Measurements from ENCODE around the gene SUPT3H. TPM values are rescaled to one million over a fixed set of nuclear protein-coding genes. Genes with fewer than 3 reads are reported as not detected.
"Not testable (repeated sequence)": the region's sequence is repeated elsewhere in the genome, so short reads cannot be mapped to it uniquely, and the experiment has no call there.

Gene SUPT3H
- total and polyA plus RNA-seq, 9 donors: 10.3 to 23.1 (median 16.2) TPM

DNA sequence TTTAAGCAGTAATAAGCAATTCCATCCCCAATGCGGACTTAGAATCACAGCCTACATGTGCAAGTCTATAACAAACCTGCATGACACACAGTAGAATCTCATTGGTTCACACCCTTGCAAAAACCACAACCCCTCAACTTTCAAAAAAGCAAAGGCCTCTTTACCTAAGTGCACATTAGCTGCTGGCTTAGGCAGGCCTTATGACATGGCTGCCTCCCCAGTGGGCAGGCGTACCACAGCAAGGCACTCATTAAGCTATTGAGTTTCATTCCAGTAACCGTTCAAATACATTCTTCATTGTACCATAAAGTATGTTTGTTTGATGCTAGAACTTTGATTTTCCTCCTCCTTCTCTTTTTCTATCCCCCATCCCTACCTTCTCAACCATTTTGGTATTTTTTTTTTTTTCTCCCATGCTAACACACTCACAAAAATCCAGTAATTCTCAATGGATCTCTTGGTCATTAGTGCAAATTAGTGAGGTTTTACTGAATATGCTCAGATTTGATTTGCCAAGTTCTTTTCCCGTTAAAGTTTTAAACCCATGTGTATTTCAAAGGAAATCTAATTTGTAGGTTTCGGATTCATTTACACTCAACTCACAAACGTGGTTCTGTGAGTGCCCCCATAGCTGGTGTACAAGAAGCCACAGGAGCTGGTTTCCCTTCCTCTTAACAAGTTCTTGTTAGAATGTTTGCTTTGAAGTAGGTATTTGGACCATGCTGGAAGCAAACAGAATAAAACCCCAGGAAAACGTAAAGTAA lies 510.0 kb downstream of the SUPT3H start:
- H3K27me3 ChIP-seq: no peaks in the 10 kb centered on the region
- no peak overlapping the region for H3K4me3 ChIP-seq
- no peaks in the 10 kb centered on the region for H3K36me3 ChIP-seq
- intact Hi-C loops (cut with DNase I): no loop called here
- H3K27ac ChIP-seq: no peak overlapping the region
- H3K9me3 ChIP-seq: peaks cover 0 to 7% of the 10 kb centered on the region in 2 donors
- 92 to 94% (median 92%) methylated on average over 7 of the region's 7 CpGs for WGBS, 3 donors
- no peak for DNase-seq
- H3K4me1 ChIP-seq (ENCODE audit: insufficient read depth): no peaks in the 10 kb centered on the region
- TF ChIP-seq POLR2A (IDR thresholded peaks at IDR 0.05) (no peak), EP300 (IDR thresholded peaks at IDR 0.05) (no peak)
- TF ChIP-seq, protein P1, sequence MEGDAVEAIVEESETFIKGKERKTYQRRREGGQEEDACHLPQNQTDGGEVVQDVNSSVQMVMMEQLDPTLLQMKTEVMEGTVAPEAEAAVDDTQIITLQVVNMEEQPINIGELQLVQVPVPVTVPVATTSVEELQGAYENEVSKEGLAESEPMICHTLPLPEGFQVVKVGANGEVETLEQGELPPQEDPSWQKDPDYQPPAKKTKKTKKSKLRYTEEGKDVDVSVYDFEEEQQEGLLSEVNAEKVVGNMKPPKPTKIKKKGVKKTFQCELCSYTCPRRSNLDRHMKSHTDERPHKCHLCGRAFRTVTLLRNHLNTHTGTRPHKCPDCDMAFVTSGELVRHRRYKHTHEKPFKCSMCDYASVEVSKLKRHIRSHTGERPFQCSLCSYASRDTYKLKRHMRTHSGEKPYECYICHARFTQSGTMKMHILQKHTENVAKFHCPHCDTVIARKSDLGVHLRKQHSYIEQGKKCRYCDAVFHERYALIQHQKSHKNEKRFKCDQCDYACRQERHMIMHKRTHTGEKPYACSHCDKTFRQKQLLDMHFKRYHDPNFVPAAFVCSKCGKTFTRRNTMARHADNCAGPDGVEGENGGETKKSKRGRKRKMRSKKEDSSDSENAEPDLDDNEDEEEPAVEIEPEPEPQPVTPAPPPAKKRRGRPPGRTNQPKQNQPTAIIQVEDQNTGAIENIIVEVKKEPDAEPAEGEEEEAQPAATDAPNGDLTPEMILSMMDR (IDR thresholded peaks at IDR 0.05): no peak

DNA sequence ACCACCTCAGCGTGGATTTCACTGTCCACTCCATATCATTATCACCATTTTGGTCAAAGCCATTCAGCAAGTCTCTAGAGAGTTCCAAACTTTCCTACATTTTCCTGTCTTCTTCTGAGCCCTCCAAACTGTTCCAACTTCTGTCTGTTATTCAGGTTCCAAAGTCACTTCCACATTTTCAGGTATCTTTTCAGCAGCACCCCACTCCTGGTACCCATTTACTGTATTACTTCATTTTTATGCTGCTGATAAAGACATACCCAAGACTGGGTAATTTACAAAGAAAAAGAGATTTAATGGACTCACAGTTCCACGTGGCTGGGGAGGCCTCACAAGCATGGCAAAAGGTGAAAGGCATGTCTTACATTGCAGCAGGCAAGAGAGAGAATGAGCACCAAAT lies 512.5 kb downstream of the SUPT3H start:
- H3K9me3 ChIP-seq; DNase-seq; intact Hi-C loops (cut with DNase I); H3K36me3 ChIP-seq; H3K27me3 ChIP-seq; H3K4me3 ChIP-seq; H3K27ac ChIP-seq; H3K4me1 ChIP-seq (ENCODE audit: insufficient read depth): not testable (repeated sequence)
- 77 to 83% (median 80%) methylated on average over 2 of the region's 2 CpGs for WGBS, 3 donors

- 21 to 44% (median 25%) methylated on average over 2 of the region's 2 CpGs for WGBS, 3 donors
- intact Hi-C loops (cut with DNase I): no loop called here
- Histone ChIP-seq H3K4me3 (no peak overlapping the region), H3K27ac (no peak overlapping the region), H3K9me3 (no peaks in the 10 kb centered on the region), H3K36me3 (no peaks in the 10 kb centered on the region), H3K27me3 (no peaks in the 10 kb centered on the region), H3K4me1 (ENCODE audit: insufficient read depth) (peaks cover 2% of the 10 kb centered on the region)
- DNase-seq: no peak
- no peak for TF ChIP-seq POLR2A (IDR thresholded peaks at IDR 0.05)
- TF ChIP-seq, protein P1 (IDR thresholded peaks at IDR 0.05): no peak
Measured at GRCh38 chr6:44859901-44860410, 517.8 kb downstream of the SUPT3H start.

- no peaks in the 10 kb centered on the region for H3K36me3 ChIP-seq
- TF ChIP-seq, protein P1 (IDR thresholded peaks at IDR 0.05): no peak
- no peak for TF ChIP-seq EP300 (IDR thresholded peaks at IDR 0.05)
- no peak overlapping the region for H3K4me3 ChIP-seq
- intact Hi-C loops (cut with DNase I): no loop called here
- DNase-seq: no peak
- H3K4me1 ChIP-seq (ENCODE audit: insufficient read depth): peaks cover 2% of the 10 kb centered on the region
- no peak overlapping the region for H3K27ac ChIP-seq
- H3K9me3 ChIP-seq: no peaks in the 10 kb centered on the region
- H3K27me3 ChIP-seq: no peaks in the 10 kb centered on the region
Measured at GRCh38 chr6:44858998-44859397, 518.7 kb downstream of the SUPT3H start.

DNA sequence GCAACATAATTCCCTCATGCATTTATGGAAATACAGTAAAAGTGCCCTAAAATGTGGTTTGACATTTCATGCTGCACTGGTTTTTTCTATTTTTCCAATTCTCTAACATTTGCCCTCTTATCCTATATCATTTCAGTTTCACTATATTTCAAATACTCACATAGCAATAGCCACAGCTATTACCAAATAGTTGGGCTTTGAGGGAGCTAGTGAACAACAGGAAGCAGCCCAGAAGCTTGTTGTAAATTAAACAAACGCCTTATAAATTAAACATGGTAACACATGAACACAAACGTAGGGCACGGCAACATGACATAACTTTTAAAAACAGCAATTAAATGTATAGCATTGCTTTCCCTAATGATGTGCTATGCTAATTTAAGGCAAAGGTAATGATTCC lies 521.3 kb downstream of the SUPT3H start:
- peaks cover 2% of the 10 kb centered on the region for H3K4me1 ChIP-seq (ENCODE audit: insufficient read depth)
- no peaks in the 10 kb centered on the region for H3K9me3 ChIP-seq
- TF ChIP-seq EP300 (IDR thresholded peaks at IDR 0.05) (no peak), POLR2A (IDR thresholded peaks at IDR 0.05) (no peak)
- TF ChIP-seq, protein P1 (IDR thresholded peaks at IDR 0.05): no peak
- WGBS, 3 donors: 28 to 46% (median 40%) methylated on average over 3 of the region's 3 CpGs
- intact Hi-C loops (cut with DNase I): no loop called here
- no peaks in the 10 kb centered on the region for H3K27me3 ChIP-seq
- no peak overlapping the region for H3K27ac ChIP-seq
- no peaks in the 10 kb centered on the region for H3K36me3 ChIP-seq
- no peak for DNase-seq
- H3K4me3 ChIP-seq: no peak overlapping the region

Measured in ovary (tissue), 9 donors.